ENCODE results near the gene IKZF1. TPM values are rescaled to one million over a fixed set of nuclear protein-coding genes. Genes with fewer than 3 reads are reported as not detected.
A peak's percentile ranks its signal among the peaks of the same experiment; 100 is the strongest.

Gene IKZF1
- total and polyA plus RNA-seq, 9 of the 15 experiments (the other 6 are each of a cell fraction or from before 2014, with no cell fraction given), result 12.6 to 85.3 (median 44.7) TPM

DNA sequence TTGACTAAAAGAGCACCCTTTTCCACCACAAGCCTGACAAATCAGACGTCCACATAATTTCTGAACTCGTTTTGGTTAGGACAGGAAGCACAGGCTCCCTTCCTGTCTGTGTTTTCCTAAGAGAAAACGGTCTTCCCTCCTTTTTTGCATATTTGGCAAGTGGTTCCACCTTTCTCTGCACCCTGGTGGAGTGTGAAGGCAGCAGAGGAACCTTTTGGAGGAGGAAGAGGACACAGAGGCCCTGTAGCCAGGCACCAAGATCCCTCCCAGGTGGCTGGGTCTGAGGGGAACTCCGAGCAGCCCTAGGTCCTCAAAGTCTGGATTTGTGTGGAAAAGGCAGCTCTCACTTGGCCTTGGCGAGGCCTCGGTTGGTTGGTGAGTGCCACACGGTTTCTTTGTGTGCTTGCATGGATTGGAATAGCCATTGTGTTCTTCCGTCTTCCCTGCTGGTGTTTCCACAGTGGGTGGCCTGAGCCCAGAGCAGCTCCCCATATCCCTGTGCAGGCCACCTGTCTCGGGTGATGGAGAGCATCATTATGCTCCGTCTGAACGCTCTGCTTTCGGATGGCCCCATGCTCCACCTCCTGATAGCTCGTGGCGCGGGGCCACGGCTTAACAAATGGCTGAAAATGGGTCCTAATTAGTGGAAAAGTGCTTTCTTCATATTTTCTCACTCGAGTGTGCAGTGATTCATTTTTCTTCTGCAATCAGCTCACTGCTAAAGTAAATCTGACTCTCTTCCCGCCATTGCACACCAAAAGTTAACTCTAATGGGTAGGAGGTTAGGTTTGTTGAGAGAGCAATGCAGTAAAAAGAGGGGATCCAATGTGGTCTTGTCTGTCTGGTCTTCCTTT is 4.2 kb downstream of the IKZF1 start:
- H3K27ac ChIP-seq (ENCODE audit: extremely low read depth, low read depth, low read length), result peak overlapping the region; percentile 80
- peaks cover 11% of the 10 kb centered on the region; the same call in 2 of the 3 replicates for H3K36me3 ChIP-seq (ENCODE audit: control insufficient read depth, insufficient read depth, low read length)
- peak overlapping the region; percentile 92 for H3K4me2 ChIP-seq (ENCODE audit: insufficient read depth, low read length)
- ChIA-PET POLR2A (interaction anchor here (0.6 to 1.5 kb wide), 5 partner anchors 9 to 54 kb away, joined by 3 to 5 read pairs (median 3); no protein-coding TSS in a partner anchor), CTCF (ENCODE audit: low intra/inter-chr PET ratio) (interaction anchor here (0.6 kb wide), 1 partner anchor 310 kb away, joined by 3 read pairs; no protein-coding TSS in a partner anchor)
- no peaks in the 10 kb centered on the region for H3K9me3 ChIP-seq (replicated peaks; ENCODE audit: control insufficient read depth, insufficient read depth, low read depth, low read length)
- peak overlapping the region; percentile 70 for H3K4me3 ChIP-seq
- H3K4me1 ChIP-seq (replicated peaks in 1 of 2; ENCODE audit: control insufficient read depth in 2 of 2, insufficient read depth in 2 of 2, low read length in 2 of 2), result peaks cover 15 to 49% of the 10 kb centered on the region in 2 experiments
- no peaks in the 10 kb centered on the region for H3K9me1 ChIP-seq (ENCODE audit: control insufficient read depth, insufficient read depth, low read length)
- intact Hi-C loops (cut with micrococcal nuclease) (loop anchor here (5.0 kb wide), 2 partner anchors 81 to 109 kb away; no protein-coding TSS in a partner anchor), in situ Hi-C loops (cut with MboI) (loop anchor here (5.0 kb wide), 1 partner anchor 101 kb away; no protein-coding TSS in a partner anchor)
- H3K9ac ChIP-seq (ENCODE audit: insufficient read depth in 1 of 2, low read depth in 2 of 2, low read length in 2 of 2), result peak overlapping the region; percentile 78 to 89
- H3K27me3 ChIP-seq (ENCODE audit: control insufficient read depth in 2 of 2, insufficient read depth in 2 of 2, low read length in 2 of 2), result no peaks in the 10 kb centered on the region
- ATAC-seq, result peak; percentile 27
- no peaks in the 10 kb centered on the region for H4K20me1 ChIP-seq (replicated peaks; ENCODE audit: control insufficient read depth, insufficient read depth, low read length)
- H2AFZ ChIP-seq (ENCODE audit: low read depth, low read length), result peak overlapping the region; percentile 46
- DNase-seq (ENCODE audit: extremely low read depth in 1 of 4, low spot score in 3 of 4), result peak in 3 of 4 experiments; percentile 38 to 66 (median 41)
- WGBS (ENCODE audit: insufficient coverage, low coverage, missing lambda C conversion rate), result 6% methylated on average over 18 of the region's 18 CpGs
- peaks cover 94% of the 10 kb centered on the region for H3K79me2 ChIP-seq (ENCODE audit: control insufficient read depth, insufficient read depth, low read length)
- FAIRE-seq, result no peak
- BruUV-seq (replicated peaks), result no TSS peak
- TF ChIP-seq ZNF121 (CRISPR knock-in tag; conservative IDR thresholded peaks at IDR 0.05), result peak; percentile 92
- TF ChIP-seq SAP30 (IDR thresholded peaks at IDR 0.05; ENCODE audit: borderline replicate concordance, insufficient read depth, low read depth, low read length, poor library complexity, severe bottlenecking), result no peak
- TF ChIP-seq RCOR1 (IDR thresholded peaks at IDR 0.05; ENCODE audit: borderline replicate concordance in 1 of 2, low read depth in 2 of 2, low read length in 2 of 2), result peak in 1 of 2 experiments; percentile 64; a peak in 1 of 4 replicates
- TF ChIP-seq, protein P1, sequence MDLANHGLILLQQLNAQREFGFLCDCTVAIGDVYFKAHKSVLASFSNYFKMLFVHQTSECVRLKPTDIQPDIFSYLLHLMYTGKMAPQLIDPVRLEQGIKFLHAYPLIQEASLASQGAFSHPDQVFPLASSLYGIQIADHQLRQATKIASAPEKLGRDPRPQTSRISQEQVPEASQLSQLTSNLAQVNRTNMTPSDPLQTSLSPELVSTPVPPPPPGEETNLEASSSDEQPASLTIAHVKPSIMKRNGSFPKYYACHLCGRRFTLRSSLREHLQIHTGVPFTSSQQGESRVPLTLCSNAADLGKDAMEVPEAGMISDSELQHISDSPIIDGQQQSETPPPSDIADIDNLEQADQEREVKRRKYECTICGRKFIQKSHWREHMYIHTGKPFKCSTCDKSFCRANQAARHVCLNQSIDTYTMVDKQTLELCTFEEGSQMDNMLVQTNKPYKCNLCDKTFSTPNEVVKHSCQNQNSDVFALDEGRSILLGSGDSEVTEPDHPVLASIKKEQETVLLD (IDR thresholded peaks at IDR 0.05), result no peak
- TF ChIP-seq SIN3B (IDR thresholded peaks at IDR 0.05; ENCODE audit: low read depth), result no peak
- TF ChIP-seq, protein P2, sequence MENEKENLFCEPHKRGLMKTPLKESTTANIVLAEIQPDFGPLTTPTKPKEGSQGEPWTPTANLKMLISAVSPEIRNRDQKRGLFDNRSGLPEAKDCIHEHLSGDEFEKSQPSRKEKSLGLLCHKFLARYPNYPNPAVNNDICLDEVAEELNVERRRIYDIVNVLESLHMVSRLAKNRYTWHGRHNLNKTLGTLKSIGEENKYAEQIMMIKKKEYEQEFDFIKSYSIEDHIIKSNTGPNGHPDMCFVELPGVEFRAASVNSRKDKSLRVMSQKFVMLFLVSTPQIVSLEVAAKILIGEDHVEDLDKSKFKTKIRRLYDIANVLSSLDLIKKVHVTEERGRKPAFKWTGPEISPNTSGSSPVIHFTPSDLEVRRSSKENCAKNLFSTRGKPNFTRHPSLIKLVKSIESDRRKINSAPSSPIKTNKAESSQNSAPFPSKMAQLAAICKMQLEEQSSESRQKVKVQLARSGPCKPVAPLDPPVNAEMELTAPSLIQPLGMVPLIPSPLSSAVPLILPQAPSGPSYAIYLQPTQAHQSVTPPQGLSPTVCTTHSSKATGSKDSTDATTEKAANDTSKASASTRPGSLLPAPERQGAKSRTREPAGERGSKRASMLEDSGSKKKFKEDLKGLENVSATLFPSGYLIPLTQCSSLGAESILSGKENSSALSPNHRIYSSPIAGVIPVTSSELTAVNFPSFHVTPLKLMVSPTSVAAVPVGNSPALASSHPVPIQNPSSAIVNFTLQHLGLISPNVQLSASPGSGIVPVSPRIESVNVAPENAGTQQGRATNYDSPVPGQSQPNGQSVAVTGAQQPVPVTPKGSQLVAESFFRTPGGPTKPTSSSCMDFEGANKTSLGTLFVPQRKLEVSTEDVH (IDR thresholded peaks at IDR 0.05; ENCODE audit: low read depth, partially characterized antibody), result peak; percentile 19
- TF ChIP-seq MYBL2 (IDR thresholded peaks at IDR 0.05; ENCODE audit: low read depth), result no peak
- no peak for TF ChIP-seq MYBL2 (CRISPR knock-in tag; IDR thresholded peaks at IDR 0.05; ENCODE audit: borderline replicate concordance)
- TF ChIP-seq, protein P3, sequence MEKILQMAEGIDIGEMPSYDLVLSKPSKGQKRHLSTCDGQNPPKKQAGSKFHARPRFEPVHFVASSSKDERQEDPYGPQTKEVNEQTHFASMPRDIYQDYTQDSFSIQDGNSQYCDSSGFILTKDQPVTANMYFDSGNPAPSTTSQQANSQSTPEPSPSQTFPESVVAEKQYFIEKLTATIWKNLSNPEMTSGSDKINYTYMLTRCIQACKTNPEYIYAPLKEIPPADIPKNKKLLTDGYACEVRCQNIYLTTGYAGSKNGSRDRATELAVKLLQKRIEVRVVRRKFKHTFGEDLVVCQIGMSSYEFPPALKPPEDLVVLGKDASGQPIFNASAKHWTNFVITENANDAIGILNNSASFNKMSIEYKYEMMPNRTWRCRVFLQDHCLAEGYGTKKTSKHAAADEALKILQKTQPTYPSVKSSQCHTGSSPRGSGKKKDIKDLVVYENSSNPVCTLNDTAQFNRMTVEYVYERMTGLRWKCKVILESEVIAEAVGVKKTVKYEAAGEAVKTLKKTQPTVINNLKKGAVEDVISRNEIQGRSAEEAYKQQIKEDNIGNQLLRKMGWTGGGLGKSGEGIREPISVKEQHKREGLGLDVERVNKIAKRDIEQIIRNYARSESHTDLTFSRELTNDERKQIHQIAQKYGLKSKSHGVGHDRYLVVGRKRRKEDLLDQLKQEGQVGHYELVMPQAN (IDR thresholded peaks at IDR 0.05; ENCODE audit: borderline replicate concordance), result peak; percentile 42; the same call in 1 of the 2 replicates
- TF ChIP-seq, protein P4, sequence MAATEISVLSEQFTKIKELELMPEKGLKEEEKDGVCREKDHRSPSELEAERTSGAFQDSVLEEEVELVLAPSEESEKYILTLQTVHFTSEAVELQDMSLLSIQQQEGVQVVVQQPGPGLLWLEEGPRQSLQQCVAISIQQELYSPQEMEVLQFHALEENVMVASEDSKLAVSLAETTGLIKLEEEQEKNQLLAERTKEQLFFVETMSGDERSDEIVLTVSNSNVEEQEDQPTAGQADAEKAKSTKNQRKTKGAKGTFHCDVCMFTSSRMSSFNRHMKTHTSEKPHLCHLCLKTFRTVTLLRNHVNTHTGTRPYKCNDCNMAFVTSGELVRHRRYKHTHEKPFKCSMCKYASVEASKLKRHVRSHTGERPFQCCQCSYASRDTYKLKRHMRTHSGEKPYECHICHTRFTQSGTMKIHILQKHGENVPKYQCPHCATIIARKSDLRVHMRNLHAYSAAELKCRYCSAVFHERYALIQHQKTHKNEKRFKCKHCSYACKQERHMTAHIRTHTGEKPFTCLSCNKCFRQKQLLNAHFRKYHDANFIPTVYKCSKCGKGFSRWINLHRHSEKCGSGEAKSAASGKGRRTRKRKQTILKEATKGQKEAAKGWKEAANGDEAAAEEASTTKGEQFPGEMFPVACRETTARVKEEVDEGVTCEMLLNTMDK (IDR thresholded peaks at IDR 0.05; ENCODE audit: borderline replicate concordance, insufficient read depth, low read depth, low read length, poor library complexity, severe bottlenecking), result peak; percentile 60
